Vagina (tissue), 2 donors: ENCODE measurements around the gene TMEM44. TPM values are rescaled to one million over a fixed set of nuclear protein-coding genes. Genes with fewer than 3 reads are reported as not detected.

Source experiments
- DNase-seq, 2 donors: peaks; one replicate each; pipeline ENCODE4 v3.0.0-alpha.2; 2017; ENCODE audit errors: extremely low spot score in 2 of 2
- H3K27ac ChIP-seq: fragments of 200-600 bp; sonication (generic); one replicate; pipeline ENCODE4 v1.5.1; 2019
- H3K27me3 ChIP-seq: fragments of 200-600 bp; sonication (generic); one replicate; pipeline ENCODE4 v1.5.1; 2019
- H3K36me3 ChIP-seq, 2 donors: fragments of 200-600 bp; sonication (generic); one replicate each; pipeline ENCODE4 v1.5.1; 2017 to 2019
- H3K4me1 ChIP-seq: fragments of 200-600 bp; sonication (generic); one replicate; pipeline ENCODE4 v1.5.1; 2019
- H3K4me3 ChIP-seq, 2 donors: fragments of 200-600 bp; sonication (generic); 1 replicate in 1 of 2; 2 replicates in 1 of 2; pipeline ENCODE4 v1.5.1; 2016 to 2019
- H3K9me3 ChIP-seq: fragments of 200-600 bp; sonication (generic); one replicate; pipeline ENCODE4 v1.5.1; 2019
- CTCF ChIP-seq, 3 experiments: fragments of 450-650 bp in 2 of 3; fragments of 200-600 bp in 1 of 3; sonication (generic) in 1 of 3; IDR thresholded peaks; one replicate each; pipeline ENCODE4 v1.5.1; 2017 to 2019; ENCODE audit warnings: antibody characterized with exemption in 3 of 3, mild to moderate bottlenecking in 2 of 3, moderate library complexity in 2 of 3
- POLR2A ChIP-seq, 2 donors: fragments of 450-650 bp; IDR thresholded peaks; one replicate each; pipeline ENCODE4 v1.6.1; 2017; ENCODE audit warnings: antibody characterized with exemption in 2 of 2, mild to moderate bottlenecking in 2 of 2, moderate library complexity in 2 of 2
- POLR2AphosphoS5 ChIP-seq, 2 donors: sonication (generic); formaldehyde crosslinking; IDR thresholded peaks; one replicate each; pipeline ENCODE4 v1.9.0; 2017; ENCODE audit warnings: antibody characterized with exemption in 2 of 2, mild to moderate bottlenecking in 2 of 2, low read depth in 1 of 2; ENCODE audit not compliant: insufficient read depth in 1 of 2
- intact Hi-C: fragments of 100-400 bp; cut with DNase I; formaldehyde crosslinking; loops from one replicate; pipeline ENCODE4 v1.15.1; 2023
- total RNA-seq: library from RNA; depleted of rRNA; stranded (reverse); fragments of >200 nt; gene quantifications from one replicate; pipeline ENCODE4 v1.2.3, GENCODE V29; 2016

TMEM44 gene
- total RNA-seq, 1 donor from 2014 or later, result 11.0 TPM

DNA sequence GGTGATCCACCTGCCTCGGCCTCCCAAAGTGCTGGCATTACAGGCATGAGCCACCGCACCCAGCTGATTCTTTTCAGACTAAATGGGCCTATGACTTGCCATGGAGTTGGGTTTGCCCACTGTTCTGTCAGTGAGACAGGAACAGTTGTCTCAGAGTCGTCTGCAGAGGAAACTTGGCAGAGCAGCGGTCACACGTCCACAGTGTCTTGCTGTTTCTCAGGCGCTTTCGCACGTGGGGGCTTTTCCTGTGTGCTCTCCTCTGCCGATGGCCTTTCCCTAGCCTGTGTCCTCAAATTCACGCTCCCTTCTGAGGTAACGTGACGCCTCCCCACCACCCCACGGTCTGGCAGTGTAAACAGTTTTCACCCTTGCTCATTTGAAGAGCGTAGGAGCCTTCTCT lies 11.3 kb downstream of the TMEM44 start:
- TF ChIP-seq CTCF (IDR thresholded peaks at IDR 0.05) (no peak), POLR2AphosphoS5 (IDR thresholded peaks at IDR 0.05; ENCODE audit: insufficient read depth in 1 of 2, low read depth in 1 of 2) (no peak), POLR2A (IDR thresholded peaks at IDR 0.05) (no peak)
- Histone ChIP-seq H3K4me1 (no peaks in the 10 kb centered on the region), H3K36me3 (no peaks in the 10 kb centered on the region), H3K27me3 (no peaks in the 10 kb centered on the region), H3K27ac (no peak overlapping the region), H3K4me3 (no peak overlapping the region), H3K9me3 (no peaks in the 10 kb centered on the region)
- DNase-seq, result no peak
- intact Hi-C loops, result no loop called here

- Histone ChIP-seq H3K4me3 (no peak overlapping the region), H3K27ac (no peak overlapping the region), H3K27me3 (no peaks in the 10 kb centered on the region), H3K4me1 (no peaks in the 10 kb centered on the region), H3K9me3 (no peaks in the 10 kb centered on the region), H3K36me3 (no peaks in the 10 kb centered on the region)
- TF ChIP-seq POLR2AphosphoS5 (IDR thresholded peaks at IDR 0.05; ENCODE audit: insufficient read depth in 1 of 2, low read depth in 1 of 2) (no peak), POLR2A (IDR thresholded peaks at IDR 0.05) (no peak), CTCF (IDR thresholded peaks at IDR 0.05) (no peak)
- intact Hi-C loops, result no loop called here
- DNase-seq, result no peak
Measured at GRCh38 chr3:194620196-194620595, 13.0 kb downstream of the TMEM44 start.

DNA sequence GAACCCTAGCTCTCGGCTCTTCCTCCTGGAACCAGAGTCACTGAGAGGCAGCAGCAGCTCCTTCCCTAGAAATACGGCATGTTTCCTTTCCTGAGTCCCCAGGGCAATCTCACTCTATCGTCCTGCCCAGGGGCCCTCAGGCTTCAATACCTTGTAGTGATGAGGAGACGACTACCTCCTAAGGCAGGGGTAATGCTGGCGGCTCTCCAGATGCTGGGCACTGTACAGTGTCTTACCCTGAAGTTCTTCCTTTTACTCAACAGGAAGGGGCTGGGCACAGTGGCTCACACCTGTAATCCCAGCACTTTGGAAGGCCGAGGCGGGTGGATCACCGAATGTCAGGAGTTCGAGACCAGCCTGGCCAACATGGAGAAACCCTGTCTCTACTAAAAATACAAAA lies 13.5 kb downstream of the TMEM44 start:
- Histone ChIP-seq H3K9me3 (no peaks in the 10 kb centered on the region), H3K4me3 (no peak overlapping the region), H3K36me3 (no peaks in the 10 kb centered on the region), H3K4me1 (no peaks in the 10 kb centered on the region), H3K27me3 (no peaks in the 10 kb centered on the region), H3K27ac (no peak overlapping the region)
- TF ChIP-seq POLR2A (IDR thresholded peaks at IDR 0.05) (no peak), POLR2AphosphoS5 (IDR thresholded peaks at IDR 0.05; ENCODE audit: insufficient read depth in 1 of 2, low read depth in 1 of 2) (no peak), CTCF (IDR thresholded peaks at IDR 0.05) (no peak)
- intact Hi-C loops, result no loop called here
- no peak for DNase-seq

- Histone ChIP-seq H3K27me3 (no peaks in the 10 kb centered on the region), H3K9me3 (no peaks in the 10 kb centered on the region), H3K36me3 (no peaks in the 10 kb centered on the region), H3K27ac (no peak overlapping the region), H3K4me1 (no peaks in the 10 kb centered on the region), H3K4me3 (no peak overlapping the region)
- no peak for DNase-seq
- no peak for TF ChIP-seq POLR2AphosphoS5 (IDR thresholded peaks at IDR 0.05; ENCODE audit: insufficient read depth in 1 of 2, low read depth in 1 of 2)
- TF ChIP-seq POLR2A (IDR thresholded peaks at IDR 0.05), result no peak
- TF ChIP-seq CTCF (IDR thresholded peaks at IDR 0.05), result no peak
- intact Hi-C loops, result no loop called here
Measured at GRCh38 chr3:194618858-194619608, 14.2 kb downstream of the TMEM44 start.

GRCh38 chr3:194617827-194618226 lies 15.4 kb downstream of the TMEM44 start:
- Histone ChIP-seq H3K36me3 (no peaks in the 10 kb centered on the region), H3K4me1 (no peaks in the 10 kb centered on the region), H3K27ac (no peak overlapping the region), H3K4me3 (no peak overlapping the region), H3K27me3 (no peaks in the 10 kb centered on the region), H3K9me3 (no peaks in the 10 kb centered on the region)
- intact Hi-C loops, result no loop called here
- TF ChIP-seq POLR2A (IDR thresholded peaks at IDR 0.05), result no peak
- no peak for DNase-seq
